ENCODE results near the gene GGN.
"Not testable (repeated sequence)": the region's sequence is repeated elsewhere in the genome, so short reads cannot be mapped to it uniquely, and the experiment has no call there.

GGN gene

GRCh38 chr19:38350883-38351282 is 37.0 kb downstream of the GGN start:
- intact Hi-C loops (cut with DNase I), result no loop called here
- DNase-seq, result no peak

DNA sequence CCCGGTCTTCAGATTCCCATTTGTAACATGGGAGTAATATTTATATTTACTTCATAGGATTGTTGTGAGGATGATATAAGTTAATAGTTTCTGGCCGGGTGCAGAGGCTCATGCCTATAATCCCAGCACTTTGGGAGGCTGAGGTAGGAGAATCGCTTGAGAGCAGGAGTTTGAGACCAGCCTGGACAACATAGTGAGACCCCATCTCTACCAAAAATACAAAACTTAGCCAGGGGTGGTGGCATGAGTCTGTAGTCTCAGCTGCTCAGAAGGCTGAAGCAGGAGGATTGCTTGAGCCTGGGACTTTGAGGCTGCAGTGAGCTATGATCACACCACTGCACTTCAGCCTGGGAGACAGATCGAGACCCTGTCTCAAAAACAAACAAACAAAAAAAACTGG is 41.0 kb downstream of the GGN start:
- DNase-seq, result no peak

DNA sequence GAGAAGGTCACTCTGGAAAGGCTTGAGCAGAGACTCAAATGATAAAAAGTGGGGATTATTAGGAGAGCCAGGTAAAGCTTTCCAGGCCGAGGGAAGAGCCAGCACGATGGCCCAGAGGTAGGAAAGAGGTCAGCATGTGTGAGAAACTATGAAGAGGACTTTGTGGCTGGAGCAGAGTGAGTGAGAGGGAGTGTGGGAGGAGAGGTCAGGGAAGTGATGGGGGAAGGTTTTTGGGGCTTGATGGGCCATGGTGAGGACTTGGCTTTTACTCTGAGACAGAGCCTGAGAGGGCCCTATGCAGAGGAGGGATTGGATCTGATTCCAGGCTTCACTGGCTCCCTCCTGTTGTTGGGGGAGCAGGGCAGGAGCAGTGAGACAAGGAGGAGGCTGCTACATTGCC is 46.9 kb downstream of the GGN start:
- intact Hi-C loops (cut with DNase I), result no loop called here
- DNase-seq, result no peak

More for the DNA sequence above, 41.0 kb downstream of the GGN start:
- intact Hi-C loops (cut with DNase I), result no loop called here

- intact Hi-C loops (cut with DNase I), result loop anchor here (10.0 kb wide), 1 partner anchor 194 kb away; no protein-coding TSS in a partner anchor
These were observed 48.8 kb downstream of the GGN start for GRCh38 chr19:38339011-38339410.

GRCh38 chr19:38337360-38337653 is 50.5 kb downstream of the GGN start:
- intact Hi-C loops (cut with DNase I), result loop anchor here (10.0 kb wide), 1 partner anchor 193 kb away; no protein-coding TSS in a partner anchor
- peak in 1 of 42 donors; percentile 23 for DNase-seq

More at GRCh38 chr19:38339011-38339410, 48.8 kb downstream of the GGN start:
- DNase-seq, result not testable (repeated sequence)

DNA sequence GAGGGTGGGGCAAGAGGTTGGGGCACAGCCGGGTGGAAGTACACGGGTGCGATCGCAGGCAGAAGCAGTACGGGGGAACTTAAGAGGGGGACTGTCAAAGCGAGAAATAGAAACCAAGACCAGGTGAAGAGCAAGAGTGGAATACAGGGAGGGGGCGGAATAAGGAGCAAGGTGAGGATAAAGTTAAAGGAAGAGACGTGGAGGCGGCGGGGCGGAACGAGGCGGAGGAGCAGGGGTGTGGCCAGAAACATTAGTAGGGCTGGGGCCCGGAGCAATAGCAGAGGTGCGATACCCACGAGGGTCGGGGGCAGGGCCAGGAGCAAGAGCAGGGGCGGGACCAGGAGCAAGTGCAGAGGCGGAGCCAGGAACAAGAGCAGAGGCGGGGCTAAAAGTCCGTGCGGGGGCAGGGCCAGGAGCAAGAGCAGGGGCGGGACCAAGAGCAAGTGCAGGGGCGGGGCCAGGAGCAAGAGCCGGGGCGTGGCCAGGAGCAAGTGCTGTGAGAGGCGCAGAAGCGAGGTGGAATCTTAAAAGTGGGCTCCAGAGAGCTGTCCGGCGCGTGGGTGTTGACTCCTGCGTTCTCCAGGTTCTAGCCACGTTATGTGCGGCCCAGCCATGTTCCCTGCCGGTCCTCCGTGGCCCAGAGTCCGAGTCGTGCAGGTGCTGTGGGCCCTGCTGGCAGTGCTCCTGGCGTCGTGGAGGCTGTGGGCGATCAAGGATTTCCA is 51.0 kb downstream of the GGN start:
- DNase-seq, result peak; percentile 80 to 98 (median 94)
- intact Hi-C loops (cut with DNase I), result loop anchor here (1.0 to 10.0 kb wide), 2 partner anchors 38 to 192 kb away; partner anchors contain the start of gene PSMD8

DNA sequence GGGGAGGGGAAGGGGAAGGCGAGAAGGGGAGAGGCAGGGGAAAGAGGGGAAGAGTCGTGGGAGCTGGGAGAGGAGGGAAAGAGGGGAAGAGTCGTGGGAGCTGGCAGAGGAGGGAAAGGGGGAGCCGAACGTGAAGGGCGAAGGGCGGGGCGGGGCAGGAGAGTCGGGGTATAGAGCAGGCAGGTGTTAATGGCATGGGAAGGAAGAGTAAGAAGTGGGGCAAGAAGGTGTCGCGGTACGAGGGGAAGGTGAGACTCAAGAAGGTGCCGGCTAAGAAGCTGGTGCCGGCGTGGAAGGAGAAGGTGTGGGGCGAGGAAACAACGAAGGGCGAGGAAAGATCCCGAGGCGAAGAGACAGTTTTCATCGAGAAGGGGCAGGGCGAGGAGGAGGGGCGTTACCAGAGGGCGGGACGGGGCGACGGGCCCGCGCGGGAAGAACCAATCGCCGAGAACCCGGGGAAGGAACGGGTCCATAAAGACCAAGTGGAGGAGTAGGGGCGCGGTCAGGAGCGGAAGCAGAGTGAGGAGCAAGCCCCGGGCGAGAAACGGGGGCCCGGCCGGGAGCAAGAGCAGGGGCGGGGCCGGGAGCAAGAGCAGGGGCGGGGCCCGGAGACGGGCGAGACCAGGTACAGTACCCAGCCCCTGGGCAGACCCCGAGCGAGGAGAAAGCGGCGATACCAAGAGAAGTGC is 51.7 kb downstream of the GGN start:
- DNase-seq, result peak; percentile 88 to 99 (median 96)
- intact Hi-C loops (cut with DNase I), result loop anchor here (1.0 to 10.0 kb wide), 2 partner anchors 38 to 191 kb away; partner anchors contain the start of gene PSMD8

Data from head of caudate nucleus (tissue), 42 donors.